GM12801 (cell line): ENCODE results near the gene FCRL3.

Source experiments
- TF ChIP-seq, protein P1 (sequence below): IDR thresholded peaks from one replicate; pipeline ENCODE4 v1.5.1; 2011; ENCODE audit warnings: control low read depth; ENCODE audit not compliant: insufficient read length; ENCODE audit errors: extremely low read depth

The FCRL3 gene

DNA sequence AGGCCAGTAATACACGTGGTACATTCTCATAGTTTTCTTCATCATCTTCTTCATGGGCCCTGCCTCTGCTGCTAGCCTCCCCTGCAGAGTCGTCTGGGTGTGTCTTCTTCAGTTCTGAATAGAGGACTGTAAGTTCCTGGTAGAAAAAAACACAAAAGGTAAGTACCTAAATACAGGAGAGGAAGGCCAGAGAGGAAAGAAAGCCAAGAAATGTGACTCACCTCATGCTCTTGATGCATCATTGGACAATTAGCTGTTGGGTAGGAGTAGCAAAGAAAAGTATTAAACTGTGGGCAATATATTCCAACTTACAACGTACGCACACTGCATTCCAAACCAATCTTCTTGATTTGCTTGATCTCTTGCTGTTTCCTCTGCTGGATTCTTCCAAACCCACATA, 21.8 kb downstream of the FCRL3 start:
- TF ChIP-seq, protein P1, sequence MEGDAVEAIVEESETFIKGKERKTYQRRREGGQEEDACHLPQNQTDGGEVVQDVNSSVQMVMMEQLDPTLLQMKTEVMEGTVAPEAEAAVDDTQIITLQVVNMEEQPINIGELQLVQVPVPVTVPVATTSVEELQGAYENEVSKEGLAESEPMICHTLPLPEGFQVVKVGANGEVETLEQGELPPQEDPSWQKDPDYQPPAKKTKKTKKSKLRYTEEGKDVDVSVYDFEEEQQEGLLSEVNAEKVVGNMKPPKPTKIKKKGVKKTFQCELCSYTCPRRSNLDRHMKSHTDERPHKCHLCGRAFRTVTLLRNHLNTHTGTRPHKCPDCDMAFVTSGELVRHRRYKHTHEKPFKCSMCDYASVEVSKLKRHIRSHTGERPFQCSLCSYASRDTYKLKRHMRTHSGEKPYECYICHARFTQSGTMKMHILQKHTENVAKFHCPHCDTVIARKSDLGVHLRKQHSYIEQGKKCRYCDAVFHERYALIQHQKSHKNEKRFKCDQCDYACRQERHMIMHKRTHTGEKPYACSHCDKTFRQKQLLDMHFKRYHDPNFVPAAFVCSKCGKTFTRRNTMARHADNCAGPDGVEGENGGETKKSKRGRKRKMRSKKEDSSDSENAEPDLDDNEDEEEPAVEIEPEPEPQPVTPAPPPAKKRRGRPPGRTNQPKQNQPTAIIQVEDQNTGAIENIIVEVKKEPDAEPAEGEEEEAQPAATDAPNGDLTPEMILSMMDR: no peak

DNA sequence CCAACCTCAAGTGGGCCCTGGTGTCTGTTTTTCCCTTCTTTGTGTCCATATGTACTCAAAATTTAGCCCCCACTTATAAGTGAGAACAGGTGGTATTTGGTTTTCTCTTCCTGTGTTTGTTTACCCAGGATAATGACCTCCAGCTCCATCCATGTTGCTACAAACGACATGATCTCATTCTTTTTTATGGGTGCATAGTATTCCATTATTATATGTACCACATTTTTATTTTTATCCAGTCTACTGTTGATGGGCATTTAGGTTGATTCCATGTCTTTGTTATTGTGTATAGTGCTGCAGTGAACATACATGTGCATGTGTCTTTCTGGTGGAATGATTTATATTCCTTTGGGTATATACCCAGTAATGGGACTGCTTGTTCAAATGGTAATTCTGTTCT, 27.6 kb downstream of the FCRL3 start:
- TF ChIP-seq, protein P1: no peak

DNA sequence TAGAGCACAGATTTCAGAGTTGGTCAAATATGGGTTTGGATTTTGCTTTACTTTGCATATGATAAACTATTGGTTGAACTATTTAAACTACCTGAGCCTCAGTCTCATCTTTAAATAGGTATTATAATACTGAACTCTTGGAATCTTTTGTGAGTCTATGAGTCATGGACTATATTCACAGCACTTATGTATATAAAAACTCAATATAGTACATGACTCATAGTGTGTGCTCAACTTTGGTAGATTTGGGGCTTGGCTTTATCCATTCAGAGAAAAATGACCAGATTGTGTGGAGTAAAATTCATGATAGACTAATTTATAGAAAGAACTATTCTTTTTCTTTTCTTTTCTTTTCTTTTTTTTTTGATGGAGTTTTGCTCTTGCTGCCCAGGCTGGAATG, 28.7 kb downstream of the FCRL3 start:
- TF ChIP-seq, protein P1: no peak

DNA sequence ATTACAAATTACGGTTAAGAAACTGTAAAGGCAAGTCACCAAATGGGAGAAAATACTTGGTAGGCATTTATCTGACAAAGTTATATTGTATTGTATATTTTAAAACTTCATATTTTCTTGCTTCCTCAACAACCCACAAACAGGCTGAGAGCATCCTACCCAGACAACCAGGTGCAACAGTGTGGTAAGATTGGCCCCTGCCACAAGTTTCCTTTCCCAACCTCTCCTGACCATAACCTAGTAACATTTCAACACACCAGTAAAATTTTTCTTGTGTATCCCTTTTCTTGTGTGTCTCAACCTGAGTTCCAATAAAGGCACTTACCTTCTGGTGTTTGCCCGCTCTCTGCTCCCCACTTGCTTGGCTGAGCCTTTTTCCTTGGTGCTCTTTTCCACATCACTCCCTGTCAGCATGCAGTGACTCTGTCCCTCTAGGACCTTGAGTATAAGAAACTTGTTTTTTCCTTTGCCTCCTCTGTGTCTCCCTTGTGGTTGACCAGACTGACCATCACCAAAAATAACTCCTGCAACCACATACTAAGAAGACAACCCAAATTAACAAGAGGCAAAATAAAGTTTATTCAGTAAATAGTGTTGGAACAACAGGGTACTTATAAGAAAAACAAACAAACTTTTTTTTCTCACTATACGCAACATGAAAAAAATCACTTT, 40.9 kb downstream of the FCRL3 start:
- TF ChIP-seq, protein P1: no peak

DNA sequence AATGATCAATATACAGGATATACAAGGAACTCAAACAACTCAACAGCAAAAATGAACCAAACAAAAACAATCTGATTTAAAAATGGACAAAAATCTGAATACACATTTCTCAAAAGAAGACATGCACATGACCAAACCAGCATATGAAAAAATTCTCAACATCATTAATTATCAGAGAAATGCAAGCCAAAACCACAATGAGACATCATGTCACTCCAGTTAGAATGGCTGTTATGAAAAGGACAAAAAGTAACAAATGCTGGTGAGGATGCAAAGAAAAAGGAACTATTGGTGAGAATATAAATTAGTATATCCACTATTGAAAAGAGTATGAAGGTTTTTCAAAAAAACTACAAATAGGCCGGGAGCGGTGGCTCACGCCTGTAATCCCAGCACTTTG, 42.0 kb downstream of the FCRL3 start:
- TF ChIP-seq, protein P1: no peak

DNA sequence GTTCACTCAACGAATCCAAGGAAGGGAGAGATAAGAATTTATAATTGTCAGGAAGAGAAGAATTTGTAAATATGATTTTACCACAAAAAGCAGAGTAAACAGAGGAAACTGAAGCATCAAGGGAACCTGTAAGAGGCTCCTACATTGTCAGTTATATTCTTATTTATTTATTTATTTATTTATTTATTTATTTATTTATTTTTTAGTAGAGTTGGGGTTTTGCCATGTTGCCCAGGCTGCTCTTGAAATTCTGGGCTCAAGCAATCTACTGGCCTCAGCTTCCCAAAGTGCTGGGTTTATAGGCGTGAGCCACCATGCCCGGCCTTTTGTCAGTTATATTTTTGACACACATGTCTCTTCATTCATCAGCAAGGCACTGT, 47.1 kb downstream of the FCRL3 start:
- TF ChIP-seq, protein P1: no peak

DNA sequence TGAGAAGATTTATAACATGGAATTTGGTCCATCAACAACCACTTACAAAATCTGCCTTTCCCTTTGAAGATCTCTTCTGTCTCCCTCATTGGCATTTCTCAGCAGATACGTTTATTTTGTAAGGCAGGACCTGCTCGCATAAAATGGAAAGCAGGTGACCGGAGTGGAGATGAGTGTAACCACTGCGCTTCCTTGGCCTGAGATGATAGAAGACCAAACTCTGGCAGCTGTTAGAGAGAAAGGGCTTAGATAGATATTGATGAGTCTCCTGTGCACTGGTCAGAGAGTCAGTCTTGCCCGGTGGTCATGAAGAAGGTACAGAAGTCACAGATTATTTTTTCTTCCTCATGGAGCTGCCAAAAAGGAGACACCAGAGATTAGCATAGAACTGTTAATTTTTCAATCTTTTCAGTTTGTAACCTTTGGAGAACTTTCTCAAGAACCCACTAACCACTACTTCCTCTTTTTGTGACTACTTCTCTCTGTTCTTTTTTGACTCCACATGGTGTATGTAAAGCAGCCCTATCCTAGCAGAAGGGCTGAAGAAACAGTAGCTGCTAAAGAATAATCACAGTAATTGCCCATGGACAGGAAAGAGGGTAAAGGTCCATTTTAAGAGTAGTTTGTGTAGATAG, 47.6 kb downstream of the FCRL3 start:
- TF ChIP-seq, protein P1: no peak
